Measurements from ENCODE around the gene MET.
"Not testable (repeated sequence)": the region's sequence is repeated elsewhere in the genome, so short reads cannot be mapped to it uniquely, and the experiment has no call there.

The MET gene

DNA sequence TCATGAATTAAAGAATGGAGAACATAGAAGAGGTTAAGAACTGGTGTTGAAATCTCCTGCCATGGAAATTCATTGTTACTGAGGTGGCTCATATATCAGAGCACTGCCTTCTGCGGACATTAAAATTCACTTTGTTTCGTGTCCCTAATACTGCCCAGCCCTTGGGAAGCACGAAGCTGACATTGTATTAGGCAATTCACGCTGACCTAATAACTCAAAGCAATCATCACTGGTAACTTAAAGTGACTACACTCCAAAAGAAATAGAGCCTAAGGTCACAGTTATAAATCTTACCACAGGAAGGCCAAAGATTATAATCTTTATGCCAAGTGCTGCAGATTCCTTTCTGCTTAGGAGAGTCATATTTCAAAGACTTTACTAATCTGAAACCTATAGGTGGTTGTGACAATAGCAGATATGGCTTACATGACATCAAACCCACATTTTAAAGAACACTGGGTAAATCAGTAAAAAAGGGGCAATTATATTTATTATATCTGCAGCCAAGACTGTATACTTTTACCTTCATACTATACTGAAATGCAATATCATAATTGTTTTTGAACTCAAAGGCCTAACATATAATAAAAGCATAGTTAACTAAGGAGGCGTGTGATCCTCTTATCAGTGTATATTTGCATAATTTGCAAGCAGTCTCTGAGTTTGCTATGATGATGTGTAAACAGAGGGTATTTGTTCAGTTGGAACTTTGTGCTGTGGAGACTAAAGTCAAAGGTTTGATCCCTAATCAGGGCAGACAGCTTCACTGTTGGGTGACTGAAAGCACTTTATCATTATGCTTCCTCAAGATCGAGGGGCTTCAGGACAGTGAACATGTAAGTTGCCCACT lies 138.5 kb downstream of the MET start:
- no peaks in the 10 kb centered on the region for H4K20me1 ChIP-seq (ENCODE audit: low read depth, low read length)
- H3K79me2 ChIP-seq (ENCODE audit: insufficient read depth, low read length), result no peaks in the 10 kb centered on the region
- H3K9me3 ChIP-seq (ENCODE audit: insufficient read depth, low read length), result no peaks in the 10 kb centered on the region
- H3K36me3 ChIP-seq (ENCODE audit: low read length), result no peaks in the 10 kb centered on the region
- no peak overlapping the region for H3K4me3 ChIP-seq (ENCODE audit: insufficient read depth, low read length, poor library complexity, severe bottlenecking)
- no peak for TF ChIP-seq EZH2phosphoT487 (conservative IDR thresholded peaks at IDR 0.05; ENCODE audit: low read length)
- TF ChIP-seq, protein P1, sequence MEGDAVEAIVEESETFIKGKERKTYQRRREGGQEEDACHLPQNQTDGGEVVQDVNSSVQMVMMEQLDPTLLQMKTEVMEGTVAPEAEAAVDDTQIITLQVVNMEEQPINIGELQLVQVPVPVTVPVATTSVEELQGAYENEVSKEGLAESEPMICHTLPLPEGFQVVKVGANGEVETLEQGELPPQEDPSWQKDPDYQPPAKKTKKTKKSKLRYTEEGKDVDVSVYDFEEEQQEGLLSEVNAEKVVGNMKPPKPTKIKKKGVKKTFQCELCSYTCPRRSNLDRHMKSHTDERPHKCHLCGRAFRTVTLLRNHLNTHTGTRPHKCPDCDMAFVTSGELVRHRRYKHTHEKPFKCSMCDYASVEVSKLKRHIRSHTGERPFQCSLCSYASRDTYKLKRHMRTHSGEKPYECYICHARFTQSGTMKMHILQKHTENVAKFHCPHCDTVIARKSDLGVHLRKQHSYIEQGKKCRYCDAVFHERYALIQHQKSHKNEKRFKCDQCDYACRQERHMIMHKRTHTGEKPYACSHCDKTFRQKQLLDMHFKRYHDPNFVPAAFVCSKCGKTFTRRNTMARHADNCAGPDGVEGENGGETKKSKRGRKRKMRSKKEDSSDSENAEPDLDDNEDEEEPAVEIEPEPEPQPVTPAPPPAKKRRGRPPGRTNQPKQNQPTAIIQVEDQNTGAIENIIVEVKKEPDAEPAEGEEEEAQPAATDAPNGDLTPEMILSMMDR (IDR thresholded peaks at IDR 0.05; ENCODE audit: insufficient read depth, low read length, poor library complexity, severe bottlenecking), result no peak
- no peaks in the 10 kb centered on the region for H3K9me2 ChIP-seq (replicated peaks; ENCODE audit: insufficient read depth, low read length)
- no peak overlapping the region for H3K27ac ChIP-seq (ENCODE audit: low read depth, low read length)
- no peak overlapping the region for H2AFZ ChIP-seq (ENCODE audit: low read depth, low read length, severe bottlenecking)
- no peak overlapping the region for H3K4me2 ChIP-seq (ENCODE audit: low read depth, low read length, poor library complexity, severe bottlenecking)
- no peak overlapping the region for H3K9ac ChIP-seq (ENCODE audit: low read length)
- no peaks in the 10 kb centered on the region for H3K27me3 ChIP-seq (ENCODE audit: low read length)
- H3F3A ChIP-seq (ENCODE audit: insufficient read depth), result no peaks in the 10 kb centered on the region

DNA sequence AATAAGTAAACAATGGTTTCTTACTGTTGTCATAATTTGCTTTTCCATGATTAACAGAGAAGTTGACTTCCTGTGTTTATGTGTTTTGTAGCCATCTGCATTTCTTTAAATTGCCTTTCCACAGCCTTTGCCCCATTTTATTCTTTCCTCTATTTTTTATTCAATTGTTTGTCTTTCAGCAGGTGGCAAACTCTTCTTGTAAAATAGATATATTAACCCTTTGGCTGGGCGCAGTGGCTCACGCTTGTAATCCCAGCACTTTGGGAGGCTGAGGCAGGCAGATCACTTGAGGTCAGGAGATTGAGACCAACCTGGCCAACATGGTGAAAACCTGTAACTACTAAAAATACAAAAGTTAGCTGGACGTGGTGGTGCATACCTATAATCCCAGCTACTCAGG lies 139.8 kb downstream of the MET start:
- no peak overlapping the region for H3K9ac ChIP-seq (ENCODE audit: low read length)
- H4K20me1 ChIP-seq (ENCODE audit: low read depth, low read length), result no peaks in the 10 kb centered on the region
- TF ChIP-seq, protein P1 (IDR thresholded peaks at IDR 0.05; ENCODE audit: insufficient read depth, low read length, poor library complexity, severe bottlenecking), result no peak
- TF ChIP-seq EZH2phosphoT487 (conservative IDR thresholded peaks at IDR 0.05; ENCODE audit: low read length), result no peak
- no peaks in the 10 kb centered on the region for H3K27me3 ChIP-seq (ENCODE audit: low read length)
- no peaks in the 10 kb centered on the region for H3F3A ChIP-seq (ENCODE audit: insufficient read depth)
- H3K9me3 ChIP-seq (ENCODE audit: insufficient read depth, low read length), result no peaks in the 10 kb centered on the region
- no peaks in the 10 kb centered on the region for H3K36me3 ChIP-seq (ENCODE audit: low read length)
- no peak overlapping the region for H3K27ac ChIP-seq (ENCODE audit: low read depth, low read length)
- no peaks in the 10 kb centered on the region for H3K9me2 ChIP-seq (replicated peaks; ENCODE audit: insufficient read depth, low read length)
- H3K4me2 ChIP-seq (ENCODE audit: low read depth, low read length, poor library complexity, severe bottlenecking), result no peak overlapping the region
- no peaks in the 10 kb centered on the region for H3K79me2 ChIP-seq (ENCODE audit: insufficient read depth, low read length)
- H3K4me3 ChIP-seq (ENCODE audit: insufficient read depth, low read length, poor library complexity, severe bottlenecking), result no peak overlapping the region
- H2AFZ ChIP-seq (ENCODE audit: low read depth, low read length, severe bottlenecking), result no peak overlapping the region

- TF ChIP-seq EZH2phosphoT487 (conservative IDR thresholded peaks at IDR 0.05; ENCODE audit: low read length), result no peak
- TF ChIP-seq, protein P1 (IDR thresholded peaks at IDR 0.05; ENCODE audit: insufficient read depth, low read length, poor library complexity, severe bottlenecking), result no peak
Observed at GRCh38 chr7:116812860-116813259, 140.9 kb downstream of the MET start.

GRCh38 chr7:116813371-116813770 lies 141.4 kb downstream of the MET start:
- H3K9ac ChIP-seq (ENCODE audit: low read length), result not testable (repeated sequence)

More at GRCh38 chr7:116812860-116813259, 140.9 kb downstream of the MET start:
- no peaks in the 10 kb centered on the region for H3F3A ChIP-seq (ENCODE audit: insufficient read depth)
- H2AFZ ChIP-seq (ENCODE audit: low read depth, low read length, severe bottlenecking), result no peak overlapping the region
- no peaks in the 10 kb centered on the region for H3K9me2 ChIP-seq (replicated peaks; ENCODE audit: insufficient read depth, low read length)
- H3K4me3 ChIP-seq (ENCODE audit: insufficient read depth, low read length, poor library complexity, severe bottlenecking), result no peak overlapping the region
- H3K4me2 ChIP-seq (ENCODE audit: low read depth, low read length, poor library complexity, severe bottlenecking), result no peak overlapping the region
- no peaks in the 10 kb centered on the region for H3K79me2 ChIP-seq (ENCODE audit: insufficient read depth, low read length)
- H3K9ac ChIP-seq (ENCODE audit: low read length), result no peak overlapping the region
- H4K20me1 ChIP-seq (ENCODE audit: low read depth, low read length), result no peaks in the 10 kb centered on the region
- H3K36me3 ChIP-seq (ENCODE audit: low read length), result no peaks in the 10 kb centered on the region
- no peaks in the 10 kb centered on the region for H3K27me3 ChIP-seq (ENCODE audit: low read length)
- no peak overlapping the region for H3K27ac ChIP-seq (ENCODE audit: low read depth, low read length)
- H3K9me3 ChIP-seq (ENCODE audit: insufficient read depth, low read length), result no peaks in the 10 kb centered on the region

More at GRCh38 chr7:116813371-116813770, 141.4 kb downstream of the MET start:
- H3K27me3 ChIP-seq (ENCODE audit: low read length); H3F3A ChIP-seq (ENCODE audit: insufficient read depth); H3K36me3 ChIP-seq (ENCODE audit: low read length); H3K27ac ChIP-seq (ENCODE audit: low read depth, low read length); H3K79me2 ChIP-seq (ENCODE audit: insufficient read depth, low read length); H3K9me2 ChIP-seq (replicated peaks; ENCODE audit: insufficient read depth, low read length); H3K4me2 ChIP-seq (ENCODE audit: low read depth, low read length, poor library complexity, severe bottlenecking); H2AFZ ChIP-seq (ENCODE audit: low read depth, low read length, severe bottlenecking); H3K9me3 ChIP-seq (ENCODE audit: insufficient read depth, low read length); H4K20me1 ChIP-seq (ENCODE audit: low read depth, low read length); H3K4me3 ChIP-seq (ENCODE audit: insufficient read depth, low read length, poor library complexity, severe bottlenecking): not testable (repeated sequence)

Measured in SU-DHL-6 (cell line).